GM19240 (cell line): Measurements from ENCODE around the gene CBLN3.

Experiments used
- DNase-seq: peaks from one replicate; pipeline ENCODE4 v3.0.0; 2011; ENCODE audit warnings: low spot score; ENCODE audit not compliant: insufficient read length

Gene CBLN3

GRCh38 chr14:24426912-24427536, 2.4 kb downstream of the CBLN3 start:
- DNase-seq, result no peak

- no peak for DNase-seq
Measured at GRCh38 chr14:24426150-24426911, 3.1 kb downstream of the CBLN3 start.

- no peak for DNase-seq
Measured at GRCh38 chr14:24425704-24426103, 3.8 kb downstream of the CBLN3 start.

GRCh38 chr14:24422694-24423601, 6.5 kb downstream of the CBLN3 start:
- no peak for DNase-seq

GRCh38 chr14:24422261-24422660, 7.2 kb downstream of the CBLN3 start:
- DNase-seq, result no peak

- DNase-seq, result no peak
Measured at GRCh38 chr14:24418492-24418873, 11.0 kb downstream of the CBLN3 start.

GRCh38 chr14:24417832-24418491, 11.5 kb downstream of the CBLN3 start:
- no peak for DNase-seq

- DNase-seq, result no peak
Measured at GRCh38 chr14:24416932-24417619, 12.4 kb downstream of the CBLN3 start.

GRCh38 chr14:24416254-24416931, 13.1 kb downstream of the CBLN3 start:
- DNase-seq, result no peak

GRCh38 chr14:24415421-24416253, 13.8 kb downstream of the CBLN3 start:
- no peak for DNase-seq

- DNase-seq, result no peak
Measured at GRCh38 chr14:24414732-24415420, 14.6 kb downstream of the CBLN3 start.

GRCh38 chr14:24414077-24414476, 15.4 kb downstream of the CBLN3 start:
- no peak for DNase-seq

GRCh38 chr14:24411443-24412389, 17.8 kb downstream of the CBLN3 start:
- DNase-seq, result peak; percentile 73

- DNase-seq, result no peak
Measured at GRCh38 chr14:24409956-24410355, 19.5 kb downstream of the CBLN3 start.

GRCh38 chr14:24409192-24409591, 20.3 kb downstream of the CBLN3 start:
- no peak for DNase-seq

- no peak for DNase-seq
Measured at GRCh38 chr14:24408764-24409163, 20.7 kb downstream of the CBLN3 start.

GRCh38 chr14:24407608-24408325, 21.7 kb downstream of the CBLN3 start:
- no peak for DNase-seq
